B cell (primary cell): Measurements from ENCODE around the gene ZNF212. TPM values are rescaled to one million over a fixed set of nuclear protein-coding genes. Genes with fewer than 3 reads are reported as not detected.

Source experiments
- ATAC-seq: fragments of 200-7000 bp; cut with Tn5 transposase; one replicate; pipeline ENCODE4 v1.10.0; 2021; ENCODE audit warnings: low read depth, mild to moderate bottlenecking, moderate number of reproducible peaks, moderate library complexity
- CTCF ChIA-PET: fragments of 350-600 bp; sonication (Branson Sonifier 250); formaldehyde crosslinking; loops from one replicate; lab custom pipeline; 2021; ENCODE audit warnings: antibody characterized with exemption, inconsistent platforms; lab: Charles Lee
- POLR2A ChIA-PET: fragments of 350-600 bp; sonication (Branson Sonifier 250); formaldehyde crosslinking; loops from one replicate; lab custom pipeline; 2021; ENCODE audit warnings: antibody characterized with exemption; lab: Charles Lee
- DNase-seq: peaks from one replicate; pipeline ENCODE4 v3.0.0; 2013
- H2AFZ ChIP-seq: 2 replicates; pipeline ENCODE4 v1.6.1; 2012; ENCODE audit warnings: mild to moderate bottlenecking, low read depth, low read length; ENCODE audit not compliant: insufficient read depth, poor library complexity, severe bottlenecking
- H3K27ac ChIP-seq, 2 donors: 1 replicate in 1 of 2; 2 replicates in 1 of 2; pipeline ENCODE4 v1.5.1; 2012 to 2013; ENCODE audit warnings: low read length in 2 of 2, mild to moderate bottlenecking in 2 of 2, moderate library complexity in 1 of 2
- H3K27me3 ChIP-seq, 4 experiments: fragments of 200-600 bp in 1 of 4; sonication (generic) in 1 of 4; replicated peaks in 1 of 4; 1 replicate in 2 of 4; 2 replicates in 2 of 4; pipeline versions ENCODE4 v1.6.1 to v1.7.0; 2013 to 2016; ENCODE audit warnings: low read length in 3 of 4, mild to moderate bottlenecking in 2 of 4, mixed read lengths in 1 of 4, moderate library complexity in 1 of 4; ENCODE audit not compliant: insufficient read depth in 4 of 4, control insufficient read depth in 3 of 4; ENCODE audit errors: control extremely low read depth in 1 of 4
- H3K36me3 ChIP-seq, 2 experiments: replicated peaks in 1 of 2; 1 replicate in 1 of 2; 2 replicates in 1 of 2; pipeline versions ENCODE4 v1.6.1 to v1.7.1; 2013; ENCODE audit warnings: low read length in 1 of 2; ENCODE audit not compliant: insufficient read depth in 2 of 2, control insufficient read depth in 1 of 2; ENCODE audit errors: control extremely low read depth in 1 of 2, extremely low read depth in 1 of 2
- H3K4me1 ChIP-seq, 2 donors: fragments of 200-600 bp in 1 of 2; sonication (generic) in 1 of 2; 1 replicate in 1 of 2; 2 replicates in 1 of 2; pipeline versions ENCODE4 v1.5.1 to v1.6.1; 2013 to 2017; ENCODE audit warnings: low read length in 2 of 2; ENCODE audit not compliant: control insufficient read depth in 2 of 2, insufficient read depth in 2 of 2
- H3K4me2 ChIP-seq: replicated peaks from 2 replicates; pipeline ENCODE3; 2012; ENCODE audit warnings: mild to moderate bottlenecking, low read depth, low read length; ENCODE audit not compliant: poor library complexity, severe bottlenecking
- H3K4me3 ChIP-seq, 5 experiments: fragments of 200-600 bp in 1 of 5; sonication (generic) in 1 of 5; 1 replicate in 3 of 5; 2 replicates in 2 of 5; pipeline versions ENCODE4 v1.5.1 to v1.7.0; 2011 to 2016; ENCODE audit warnings: low read length in 4 of 5, mild to moderate bottlenecking in 4 of 5, low read depth in 2 of 5, control low read depth in 1 of 5, moderate library complexity in 1 of 5; ENCODE audit not compliant: insufficient read depth in 1 of 5; ENCODE audit errors: control extremely low read depth in 1 of 5, extremely low read depth in 1 of 5
- H3K79me2 ChIP-seq: fragments of 200-600 bp; sonication (generic); one replicate; pipeline ENCODE4 v1.6.0; 2016; ENCODE audit warnings: low read length; ENCODE audit not compliant: control insufficient read depth, insufficient read depth
- H3K9ac ChIP-seq: fragments of 200-600 bp; sonication (generic); 2 replicates; pipeline ENCODE4 v1.6.1; 2017; ENCODE audit warnings: mild to moderate bottlenecking, low read length, moderate library complexity
- H3K9me3 ChIP-seq, 3 donors: one replicate each; pipeline versions ENCODE4 v1.6.1 to v1.7.1; 2013; ENCODE audit warnings: low read length in 2 of 3; ENCODE audit not compliant: control insufficient read depth in 2 of 3, insufficient read depth in 1 of 3; ENCODE audit errors: control extremely low read depth in 1 of 3
- H4K20me1 ChIP-seq: 2 replicates; pipeline ENCODE4 v1.6.0; 2012; ENCODE audit warnings: mild to moderate bottlenecking, low read length; ENCODE audit not compliant: insufficient read depth, control insufficient read depth, poor library complexity, severe bottlenecking
- H3K27ac Mint-ChIP-seq: one replicate; pipeline ENCODE4 v1.8.0; 2021; ENCODE audit warnings: mixed read lengths
- H3K27me3 Mint-ChIP-seq: one replicate; pipeline ENCODE4 v1.8.0; 2021; ENCODE audit warnings: mixed read lengths
- H3K4me1 Mint-ChIP-seq: one replicate; pipeline ENCODE4 v1.8.0; 2021; ENCODE audit warnings: mixed read lengths
- H3K4me3 Mint-ChIP-seq: one replicate; pipeline ENCODE4 v1.8.0; 2021; ENCODE audit warnings: mixed read lengths
- H3K9me3 Mint-ChIP-seq: one replicate; pipeline ENCODE4 v1.8.0; 2022; ENCODE audit warnings: mixed read lengths; ENCODE audit not compliant: insufficient read depth
- EZH2 ChIP-seq: IDR thresholded peaks from 2 replicates; pipeline ENCODE4 v1.6.1; 2012; ENCODE audit warnings: borderline replicate concordance, low read depth, mild to moderate bottlenecking, moderate library complexity, low read length; ENCODE audit not compliant: insufficient read depth, poor library complexity, severe bottlenecking
- WGBS: methylation state at CpG from one replicate; pipeline ENCODE4 v1.1.5; 2013; ENCODE audit warnings: missing lambda C conversion rate; ENCODE audit not compliant: insufficient coverage; 5-methylcytosine and 5-hydroxymethylcytosine counted together
- intact Hi-C: fragments of 100-400 bp; cut with micrococcal nuclease; formaldehyde crosslinking; loops from one replicate; pipeline ENCODE4 v1.10.0; 2022
- polyA plus RNA-seq: library from polyadenylated mRNA; depleted of rRNA; stranded (reverse); fragments of >200 nt; gene quantifications from 2 replicates; pipeline ENCODE4 v1.2.3, GENCODE V29; 2012
- total RNA-seq, 2 donors: library from RNA; stranded (reverse); fragments of 120-200 nt in 1 of 2; gene quantifications; 1 replicate in 1 of 2; 2 replicates in 1 of 2; pipeline versions ENCODE4 v1.2.3 to v1.2.4, GENCODE V29; 2013 to 2022
- TF ChIP-seq, protein P1 (sequence below): fragments of 200-600 bp; IDR thresholded peaks from one replicate; pipeline ENCODE4 v1.8.0; 2022; ENCODE audit warnings: antibody characterized with exemption, mild to moderate bottlenecking

ZNF212 gene
- total and polyA plus RNA-seq, 2 donors (not counting 1 experiment from before 2014, with no cell fraction given) = 8.1 to 22.5 TPM

GRCh38 chr7:149252378-149252777, 12.9 kb downstream of the ZNF212 start:
- CTCF ChIA-PET = interaction anchor here (1.3 to 1.9 kb wide), 2 partner anchors 10 to 57 kb away, joined by 3 to 8 read pairs; partner anchors contain the start of genes ZNF282 and ZNF783
- H3K79me2 ChIP-seq = peaks cover 9% of the 10 kb centered on the region
- DNase-seq (no peak), ATAC-seq (no peak)
- H3K4me2 ChIP-seq = no peak overlapping the region
- intact Hi-C loops = no loop called here
- POLR2A ChIA-PET = no interaction called here
- H3K27ac Mint-ChIP-seq = no peak overlapping the region
- peaks cover 12% of the 10 kb centered on the region for H3K4me1 Mint-ChIP-seq
- H3K4me3 Mint-ChIP-seq = no peak overlapping the region
- H3K4me3 ChIP-seq = no peak overlapping the region
- no peak overlapping the region for H3K27ac ChIP-seq
- peaks cover 0 to 3% of the 10 kb centered on the region in 2 donors for H3K4me1 ChIP-seq
- no peaks in the 10 kb centered on the region for H3K9me3 ChIP-seq
- no peaks in the 10 kb centered on the region for H3K27me3 ChIP-seq
- no peaks in the 10 kb centered on the region for H3K9me3 Mint-ChIP-seq
- TF ChIP-seq, protein P1, sequence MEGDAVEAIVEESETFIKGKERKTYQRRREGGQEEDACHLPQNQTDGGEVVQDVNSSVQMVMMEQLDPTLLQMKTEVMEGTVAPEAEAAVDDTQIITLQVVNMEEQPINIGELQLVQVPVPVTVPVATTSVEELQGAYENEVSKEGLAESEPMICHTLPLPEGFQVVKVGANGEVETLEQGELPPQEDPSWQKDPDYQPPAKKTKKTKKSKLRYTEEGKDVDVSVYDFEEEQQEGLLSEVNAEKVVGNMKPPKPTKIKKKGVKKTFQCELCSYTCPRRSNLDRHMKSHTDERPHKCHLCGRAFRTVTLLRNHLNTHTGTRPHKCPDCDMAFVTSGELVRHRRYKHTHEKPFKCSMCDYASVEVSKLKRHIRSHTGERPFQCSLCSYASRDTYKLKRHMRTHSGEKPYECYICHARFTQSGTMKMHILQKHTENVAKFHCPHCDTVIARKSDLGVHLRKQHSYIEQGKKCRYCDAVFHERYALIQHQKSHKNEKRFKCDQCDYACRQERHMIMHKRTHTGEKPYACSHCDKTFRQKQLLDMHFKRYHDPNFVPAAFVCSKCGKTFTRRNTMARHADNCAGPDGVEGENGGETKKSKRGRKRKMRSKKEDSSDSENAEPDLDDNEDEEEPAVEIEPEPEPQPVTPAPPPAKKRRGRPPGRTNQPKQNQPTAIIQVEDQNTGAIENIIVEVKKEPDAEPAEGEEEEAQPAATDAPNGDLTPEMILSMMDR = no peak
- TF ChIP-seq EZH2 = no peak
- no peak overlapping the region for H3K9ac ChIP-seq
- H3K36me3 ChIP-seq = peaks cover 5 to 51% of the 10 kb centered on the region in 2 experiments
- peaks cover 7% of the 10 kb centered on the region for H4K20me1 ChIP-seq
- 100% methylated on average over 1 of the region's 2 CpGs for WGBS
- no peaks in the 10 kb centered on the region for H3K27me3 Mint-ChIP-seq
- no peak overlapping the region for H2AFZ ChIP-seq

GRCh38 chr7:149253665-149254064, 14.2 kb downstream of the ZNF212 start:
- no peak overlapping the region for H3K4me3 ChIP-seq
- peaks cover 0 to 2% of the 10 kb centered on the region in 2 donors for H3K4me1 ChIP-seq
- Mint-ChIP-seq H3K27me3 (no peaks in the 10 kb centered on the region), H3K4me3 (no peak overlapping the region), H3K9me3 (no peaks in the 10 kb centered on the region), H3K27ac (no peak overlapping the region), H3K4me1 (peaks cover 2% of the 10 kb centered on the region)
- H3K27ac ChIP-seq = no peak overlapping the region
- intact Hi-C loops = no loop called here
- ATAC-seq = no peak
- no peak overlapping the region for H3K9ac ChIP-seq
- H3K79me2 ChIP-seq = no peaks in the 10 kb centered on the region
- DNase-seq = no peak
- no peaks in the 10 kb centered on the region for H3K9me3 ChIP-seq
- WGBS = 99% methylated on average over 7 of the region's 7 CpGs
- CTCF ChIA-PET = interaction anchor here (1.9 kb wide), 1 partner anchor 9 kb away, joined by 8 read pairs; the partner anchor contains the start of gene ZNF783
- POLR2A ChIA-PET = no interaction called here
- TF ChIP-seq, protein P1 = no peak
- TF ChIP-seq EZH2 = no peak
- no peak overlapping the region for H3K4me2 ChIP-seq
- no peaks in the 10 kb centered on the region for H3K27me3 ChIP-seq
- no peaks in the 10 kb centered on the region for H4K20me1 ChIP-seq
- no peak overlapping the region for H2AFZ ChIP-seq
- peaks cover 4 to 51% of the 10 kb centered on the region in 2 experiments for H3K36me3 ChIP-seq
